Endothelial cell of umbilical vein (primary cell): Measurements from ENCODE around the gene SLC38A10. TPM values are rescaled to one million over a fixed set of nuclear protein-coding genes. Genes with fewer than 3 reads are reported as not detected.

Source experiments
- BruUV-seq: library from RNA; stranded (reverse); fragments of 400-500 nt; replicated peaks from 2 replicates; lab custom pipeline; 2021; lab: Mats Ljungman, UMichigan
- CTCF ChIA-PET: fragments of 300-600, 350-600 bp; sonication (Branson Sonifier 250); formaldehyde crosslinking; loops from one replicate; lab custom pipeline; 2021; ENCODE audit warnings: antibody characterized with exemption, inconsistent platforms; lab: Charles Lee
- POLR2A ChIA-PET: fragments of 300-600, 350-600 bp; sonication (Branson Sonifier 250); formaldehyde crosslinking; loops from one replicate; lab custom pipeline; 2021; ENCODE audit warnings: antibody characterized with exemption, inconsistent platforms; lab: Charles Lee
- DNase-seq: peaks from one replicate; pipeline ENCODE4 v3.0.0-alpha.2; 2011; ENCODE audit warnings: low read depth, low spot score
- FAIRE-seq: peaks from 2 replicates; lab custom pipeline; 2011; peaks lifted over from hg19 to GRCh38; lab: Jason Lieb, UNC
- H2AFZ ChIP-seq: 2 replicates; pipeline ENCODE4 v1.6.0; 2012; ENCODE audit warnings: low read depth, low read length, control low read depth, inconsistent platforms
- H3K27ac ChIP-seq: 2 replicates; pipeline ENCODE4 v1.5.1; 2011; ENCODE audit warnings: low read depth, mild to moderate bottlenecking, control low read depth, low read length, moderate library complexity; ENCODE audit not compliant: insufficient read depth
- H3K27me3 ChIP-seq, 2 experiments: 2 replicates each; pipeline versions ENCODE4 v1.6.0 to v1.6.1; 2011; ENCODE audit warnings: low read length in 2 of 2, mixed read lengths in 1 of 2; ENCODE audit not compliant: control insufficient read depth in 2 of 2, insufficient read depth in 2 of 2
- H3K36me3 ChIP-seq, 2 experiments: 2 replicates in 1 of 2; 3 replicates in 1 of 2; pipeline ENCODE4 v1.5.1; 2011; ENCODE audit warnings: low read length in 2 of 2, mild to moderate bottlenecking in 1 of 2, moderate library complexity in 1 of 2; ENCODE audit not compliant: control insufficient read depth in 2 of 2, insufficient read depth in 2 of 2; ENCODE audit errors: extremely low read depth in 1 of 2
- H3K4me1 ChIP-seq: 3 replicates; pipeline ENCODE4 v1.5.1; 2011; ENCODE audit warnings: mild to moderate bottlenecking, low read length; ENCODE audit not compliant: control insufficient read depth, insufficient read depth; ENCODE audit errors: extremely low read depth
- H3K4me2 ChIP-seq: 2 replicates; pipeline ENCODE4 v1.6.1; 2011; ENCODE audit warnings: low read length, control low read depth, mixed read lengths; ENCODE audit not compliant: insufficient read depth
- H3K4me3 ChIP-seq, 3 experiments: fragments of 200-600 bp in 1 of 3; sonication (generic), shearing (Covaris generic) in 1 of 3; replicated peaks in 1 of 3; 2 replicates each; pipeline ENCODE4 v1.5.1; 2011 to 2016; ENCODE audit warnings: control low read depth in 3 of 3, low read length in 3 of 3, mild to moderate bottlenecking in 2 of 3, inconsistent platforms in 1 of 3, low read depth in 1 of 3, moderate library complexity in 1 of 3; ENCODE audit not compliant: insufficient read depth in 1 of 3
- H3K79me2 ChIP-seq: 2 replicates; pipeline ENCODE4 v1.6.0; 2012; ENCODE audit warnings: low read length, inconsistent platforms; ENCODE audit not compliant: control insufficient read depth, insufficient read depth
- H3K9ac ChIP-seq: replicated peaks from 2 replicates; pipeline ENCODE3; 2011; ENCODE audit warnings: low read length, control low read depth; ENCODE audit not compliant: insufficient read depth; ENCODE audit errors: extremely low read depth
- H3K9me1 ChIP-seq: replicated peaks from 3 replicates; pipeline ENCODE4 v1.6.0; 2011; ENCODE audit warnings: mild to moderate bottlenecking, low read length; ENCODE audit not compliant: control insufficient read depth, insufficient read depth; ENCODE audit errors: extremely low read depth
- H3K9me3 ChIP-seq: replicated peaks from 2 replicates; pipeline ENCODE4 v1.5.1; 2012; ENCODE audit warnings: low read length, inconsistent platforms; ENCODE audit not compliant: control insufficient read depth, insufficient read depth
- H4K20me1 ChIP-seq: replicated peaks from 2 replicates; pipeline ENCODE3; 2011; ENCODE audit warnings: mild to moderate bottlenecking, low read length; ENCODE audit not compliant: control insufficient read depth, insufficient read depth; ENCODE audit errors: extremely low read depth
- CTCF ChIP-seq, 2 donors: IDR thresholded peaks; 1 replicate in 1 of 2; 2 replicates in 1 of 2; pipeline ENCODE4 v1.5.1; 2011; ENCODE audit warnings: low read length in 2 of 2, mild to moderate bottlenecking in 2 of 2, moderate library complexity in 2 of 2, control low read depth in 1 of 2, inconsistent platforms in 1 of 2, low read depth in 1 of 2; ENCODE audit not compliant: insufficient read depth in 1 of 2; ENCODE audit errors: extremely low read depth in 1 of 2
- EZH2 ChIP-seq: IDR thresholded peaks from 2 replicates; pipeline ENCODE4 v1.6.1; 2012; ENCODE audit warnings: borderline replicate concordance, low read depth, mild to moderate bottlenecking, moderate library complexity, low read length, inconsistent platforms; ENCODE audit not compliant: severe bottlenecking
- FOS ChIP-seq: IDR thresholded peaks from 2 replicates; pipeline ENCODE4 v1.6.1; 2011; ENCODE audit warnings: mild to moderate bottlenecking, low read length, moderate library complexity, borderline replicate concordance; ENCODE audit not compliant: insufficient read depth
- GATA2 ChIP-seq: IDR thresholded peaks from 2 replicates; pipeline ENCODE4 v1.7.0; 2011; ENCODE audit warnings: low read depth, mild to moderate bottlenecking, moderate library complexity, mixed read lengths, low read length; ENCODE audit not compliant: insufficient read length, insufficient read depth
- JUN ChIP-seq: IDR thresholded peaks from 2 replicates; pipeline ENCODE4 v1.6.1; 2011; ENCODE audit warnings: borderline replicate concordance, low read depth; ENCODE audit not compliant: insufficient read length, insufficient read depth
- MAX ChIP-seq: IDR thresholded peaks from 2 replicates; pipeline ENCODE4 v1.6.1; 2011; ENCODE audit not compliant: insufficient read depth, insufficient read length
- MYC ChIP-seq: IDR thresholded peaks from one replicate; pipeline ENCODE4 v1.6.1; 2011; ENCODE audit warnings: mild to moderate bottlenecking, low read depth, low read length
- POLR2A ChIP-seq: IDR thresholded peaks from 2 replicates; pipeline ENCODE4 v1.6.1; 2012; ENCODE audit warnings: low read depth, mild to moderate bottlenecking, control low read depth, low read length
- POLR2AphosphoS5 ChIP-seq: IDR thresholded peaks from 2 replicates; pipeline ENCODE4 v1.6.1; 2012; ENCODE audit warnings: low read depth, mild to moderate bottlenecking, control low read depth, low read length, moderate library complexity; ENCODE audit not compliant: insufficient read depth
- dilution Hi-C: fragments of 300-500 bp; cut with MboI; formaldehyde crosslinking; loops from one replicate; pipeline ENCODE4 v1.15.0; 2019; ENCODE audit warnings: low sequenced_read_pairs; ENCODE audit not compliant: extremely low pct_ligation_motif_present
- intact Hi-C: fragments of 100-400 bp; cut with micrococcal nuclease; formaldehyde crosslinking; loops from one replicate; pipeline ENCODE4 v1.10.0; 2022
- polyA plus RNA-seq, 4 experiments: library from polyadenylated mRNA; depleted of rRNA in 3 of 4; stranded (reverse) in 3 of 4; unstranded in 1 of 4; fragments of >200 nt; gene quantifications; 2 replicates each; pipeline versions ENCODE4 v1.2.1 to v1.2.3, GENCODE V29; 2011 to 2012; ENCODE audit warnings: missing spikeins in 1 of 4
- total RNA-seq: library from RNA; stranded (reverse); gene quantifications from 2 replicates; pipeline ENCODE4 v1.2.3, GENCODE V29; 2021

Gene SLC38A10
- total and polyA plus RNA-seq, 2 donors (not counting 3 experiments of a cell fraction or from before 2014, with no cell fraction given) = 72.7 to 113 TPM

- Histone ChIP-seq H3K27ac (no peak overlapping the region), H3K9ac (no peak overlapping the region), H3K4me1 (peaks cover 6% of the 10 kb centered on the region), H3K27me3 (no peaks in the 10 kb centered on the region), H3K36me3 (peaks cover 0 to 6% of the 10 kb centered on the region in 2 experiments), H3K4me2 (no peak overlapping the region), H3K79me2 (peaks cover 20% of the 10 kb centered on the region), H3K4me3 (no peak overlapping the region), H3K9me3 (no peaks in the 10 kb centered on the region), H2AFZ (no peak overlapping the region), H4K20me1 (no peaks in the 10 kb centered on the region), H3K9me1 (no peaks in the 10 kb centered on the region)
- ChIA-PET CTCF (interaction anchor here (3.1 kb wide), 1 partner anchor 99 kb away, joined by 33 read pairs; no protein-coding TSS in a partner anchor), POLR2A (no interaction called here)
- no peak for TF ChIP-seq POLR2AphosphoS5
- TF ChIP-seq POLR2A = peak; percentile 39
- no peak for TF ChIP-seq CTCF (IDR thresholded peaks at IDR 0.05; ENCODE audit: extremely low read depth in 1 of 2, insufficient read depth in 1 of 2, low read depth in 1 of 2, low read length in 2 of 2)
- no TSS peak for BruUV-seq
- DNase-seq (no peak), FAIRE-seq (no peak)
- dilution Hi-C loops = no loop called here
- intact Hi-C loops = loop anchor here (1.0 kb wide), 2 partner anchors 99 to 140 kb away; no protein-coding TSS in a partner anchor
Measured at GRCh38 chr17:81241203-81241602, 53.9 kb downstream of the SLC38A10 start.

GRCh38 chr17:81240761-81241160, 54.3 kb downstream of the SLC38A10 start:
- BruUV-seq = no TSS peak
- Histone ChIP-seq H3K9me1 (no peaks in the 10 kb centered on the region), H3K79me2 (peaks cover 20% of the 10 kb centered on the region), H3K27me3 (no peaks in the 10 kb centered on the region), H3K4me1 (peaks cover 6% of the 10 kb centered on the region), H3K9ac (no peak overlapping the region), H3K36me3 (peaks cover 0 to 10% of the 10 kb centered on the region in 2 experiments), H3K27ac (no peak overlapping the region), H2AFZ (no peak overlapping the region), H3K9me3 (no peaks in the 10 kb centered on the region), H3K4me3 (no peak overlapping the region), H4K20me1 (no peaks in the 10 kb centered on the region), H3K4me2 (no peak overlapping the region)
- CTCF ChIA-PET = interaction anchor here (1.2 to 3.1 kb wide), 2 partner anchors 96 to 98 kb away, joined by 5 to 33 read pairs; no protein-coding TSS in a partner anchor
- TF ChIP-seq GATA2 (no peak), POLR2AphosphoS5 (no peak), MAX (no peak), JUN (no peak), EZH2 (no peak), POLR2A (no peak), CTCF (IDR thresholded peaks at IDR 0.05; ENCODE audit: extremely low read depth in 1 of 2, insufficient read depth in 1 of 2, low read depth in 1 of 2, low read length in 2 of 2) (no peak), FOS (no peak), MYC (no peak)
- dilution Hi-C loops (no loop called here), intact Hi-C loops (loop anchor here (1.0 kb wide), 2 partner anchors 98 to 139 kb away; no protein-coding TSS in a partner anchor)
- DNase-seq = no peak
- POLR2A ChIA-PET = no interaction called here
- FAIRE-seq = no peak
